Measurements from ENCODE around the gene DDHD1. TPM values are rescaled to one million over a fixed set of nuclear protein-coding genes. Genes with fewer than 3 reads are reported as not detected.
"Not testable (repeated sequence)": the region's sequence is repeated elsewhere in the genome, so short reads cannot be mapped to it uniquely, and the experiment has no call there.

The DDHD1 gene
- polyA plus RNA-seq (ENCODE audit: insufficient read length in 4 of 4): 10 to 100 TPM; 10.5 to 13.0 (median 11.7) TPM

DNA sequence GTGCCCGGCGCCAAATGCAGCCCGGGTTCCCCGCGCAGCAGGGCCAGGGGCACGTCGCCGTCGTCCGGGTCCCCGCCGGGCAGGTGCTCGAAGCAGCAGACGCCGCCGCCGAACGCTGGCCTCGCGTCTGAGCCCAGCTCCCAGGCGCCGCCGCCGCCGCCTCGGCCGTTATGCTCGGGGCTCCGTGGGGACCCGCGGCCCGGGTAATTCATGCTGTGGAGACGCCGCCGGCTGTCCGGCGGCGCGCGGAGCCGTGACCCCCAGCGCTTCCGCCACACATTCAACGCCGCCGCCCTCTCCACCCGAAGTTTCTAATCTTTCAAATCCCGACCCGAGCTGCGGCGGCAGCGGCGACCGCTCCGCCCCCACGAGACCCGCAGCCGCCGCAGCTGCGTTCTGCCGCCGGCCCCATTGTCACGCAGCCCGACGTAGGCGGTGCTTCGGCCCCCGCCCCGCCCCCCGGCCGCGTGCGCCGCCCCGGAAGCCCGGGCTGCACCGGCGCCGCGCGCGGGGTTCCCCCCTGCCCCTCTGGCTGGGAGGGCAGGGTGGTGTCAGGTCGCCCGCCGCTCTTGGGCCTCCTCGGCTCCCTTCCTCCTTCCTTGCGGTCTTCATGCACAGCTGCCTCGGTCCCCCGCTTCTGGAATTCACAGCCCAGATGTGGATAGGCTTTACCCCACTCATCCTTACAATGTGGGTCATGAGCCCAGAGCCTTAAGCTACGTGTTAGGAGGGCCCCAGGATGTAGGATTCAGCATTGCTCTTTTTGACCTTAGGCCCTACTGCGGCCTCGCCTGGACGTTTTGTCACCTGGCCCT lies at the start of gene DDHD1:
Gene DDHD1 (minus strand): TSS at position 437 of the 815 bp plus-strand sequence. CDS start 225 bp downstream, at position 212.
- DNase-seq (ENCODE audit: low read depth in 4 of 4, low spot score in 3 of 4): peak; percentile 36 to 64 (median 52)

DNA sequence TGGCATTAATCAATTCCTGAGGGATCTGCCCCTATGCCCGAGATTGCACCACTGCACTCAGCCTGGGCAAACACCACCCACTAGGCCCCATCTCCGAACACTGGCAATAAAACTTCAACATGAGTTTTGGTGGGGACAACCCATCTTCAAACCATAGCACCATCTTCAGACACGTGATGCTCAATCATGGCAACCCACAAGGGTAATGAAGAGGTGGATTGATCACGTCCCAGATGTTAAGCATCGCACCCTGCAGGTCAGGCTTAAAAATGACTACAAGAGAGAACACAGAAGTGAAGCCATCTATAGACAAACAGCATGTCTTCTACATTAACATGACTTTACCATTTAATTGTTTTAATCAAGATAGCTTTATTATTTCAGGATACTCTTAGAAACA lies 42.8 kb upstream of the DDHD1 start:
- DNase-seq (ENCODE audit: low read depth in 4 of 4, low spot score in 3 of 4): no peak

DNA sequence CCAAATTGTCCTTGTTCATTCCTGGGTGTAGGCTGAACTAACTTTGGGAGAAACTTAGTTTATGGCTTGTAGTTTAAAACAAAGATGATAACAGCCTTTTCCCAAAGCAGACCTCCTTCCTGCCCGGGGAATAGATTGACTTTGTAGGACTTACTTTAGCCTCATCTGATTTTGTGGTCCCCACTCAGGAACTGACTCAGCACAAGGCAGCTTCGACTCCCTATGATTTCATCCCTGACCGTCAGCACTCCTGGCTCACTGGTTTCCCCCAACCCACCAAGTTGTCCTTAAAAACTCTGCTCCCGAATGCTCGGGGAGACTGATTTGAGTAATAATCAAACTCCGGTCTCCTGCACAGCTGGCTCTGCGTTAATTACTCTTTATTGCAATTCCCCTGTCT lies 40.1 kb upstream of the DDHD1 start:
- no peak for DNase-seq (ENCODE audit: low read depth in 4 of 4, low spot score in 3 of 4)

DNA sequence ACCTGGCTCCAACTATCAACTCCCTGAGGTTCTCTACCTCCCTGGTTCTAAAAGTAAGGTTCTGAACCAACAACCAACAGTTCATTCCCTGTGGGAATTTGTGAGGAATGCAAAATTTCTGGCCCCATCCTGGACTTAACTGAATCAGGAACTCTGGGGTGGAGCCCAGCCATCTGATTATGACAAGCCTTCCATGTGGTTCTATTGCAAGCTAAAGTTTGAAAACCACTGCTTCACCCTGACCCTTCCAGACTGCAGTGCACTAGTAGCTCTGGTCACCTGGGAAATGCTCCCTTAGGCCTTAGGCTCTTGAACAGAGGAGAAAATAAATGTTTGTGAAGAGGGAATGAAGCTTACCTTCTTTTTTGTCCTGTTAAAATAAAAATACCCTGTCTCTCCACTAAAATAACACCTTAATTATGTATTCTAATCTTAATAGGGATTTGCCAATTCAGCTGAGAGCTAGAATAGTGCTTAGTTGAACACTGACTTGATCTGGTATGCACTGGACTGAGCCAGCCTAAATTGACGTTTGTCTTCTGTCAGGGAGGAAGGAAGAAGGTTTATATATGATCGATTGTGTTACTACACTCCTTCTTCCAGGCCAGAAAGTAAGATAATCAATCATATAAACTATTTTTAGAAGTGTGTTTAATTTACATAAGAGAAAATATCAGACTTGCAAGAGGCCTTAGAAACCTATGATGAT lies 39.1 kb upstream of the DDHD1 start:
- DNase-seq (ENCODE audit: low read depth in 4 of 4, low spot score in 3 of 4): no peak

DNA sequence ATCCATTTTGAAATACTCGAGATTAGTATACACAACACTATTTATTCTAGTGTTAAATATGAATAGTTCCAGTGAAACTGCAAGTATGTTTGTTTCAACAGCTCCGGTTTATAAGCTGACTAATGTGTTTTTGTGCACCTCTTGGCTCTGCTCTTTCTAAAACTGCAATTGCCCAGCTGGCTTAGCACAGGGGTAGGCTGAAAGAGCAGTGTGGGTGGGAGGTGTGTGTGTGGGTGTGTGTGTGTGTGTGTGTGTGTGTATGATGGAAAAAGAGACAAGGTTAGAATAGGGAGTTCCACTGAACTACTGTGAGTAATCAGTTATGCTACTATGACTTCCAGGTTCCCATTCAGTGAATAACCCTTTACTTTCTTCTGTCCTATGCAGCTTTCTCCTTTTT lies 37.8 kb upstream of the DDHD1 start:
- no peak for DNase-seq (ENCODE audit: low read depth in 4 of 4, low spot score in 3 of 4)

DNA sequence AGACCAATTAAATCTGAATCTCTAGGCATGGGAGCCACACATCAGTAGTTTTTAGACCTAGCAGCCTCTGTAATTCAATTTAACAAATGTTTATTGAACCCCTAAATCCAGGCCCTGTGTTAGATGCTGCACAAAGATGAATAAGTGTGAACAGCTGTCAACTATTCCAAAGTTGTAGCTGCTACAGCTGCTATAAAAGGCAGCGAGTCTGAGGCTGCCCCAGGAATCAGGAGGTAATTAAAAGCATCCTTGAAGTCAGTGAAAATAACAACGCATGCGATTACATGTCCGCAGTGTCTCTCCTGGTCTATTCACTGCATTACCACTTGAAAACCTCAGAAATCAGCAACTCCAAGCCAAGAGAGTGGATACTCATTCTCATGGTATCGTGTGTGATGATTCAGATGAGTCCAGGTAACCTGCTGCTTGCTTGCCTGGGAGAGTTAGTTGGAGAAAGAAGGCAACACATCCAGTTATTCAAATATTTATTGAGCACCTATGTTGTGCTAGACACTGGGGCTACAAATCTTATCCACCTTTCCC lies 34.9 kb upstream of the DDHD1 start:
- no peak for DNase-seq (ENCODE audit: low read depth in 4 of 4, low spot score in 3 of 4)

DNA sequence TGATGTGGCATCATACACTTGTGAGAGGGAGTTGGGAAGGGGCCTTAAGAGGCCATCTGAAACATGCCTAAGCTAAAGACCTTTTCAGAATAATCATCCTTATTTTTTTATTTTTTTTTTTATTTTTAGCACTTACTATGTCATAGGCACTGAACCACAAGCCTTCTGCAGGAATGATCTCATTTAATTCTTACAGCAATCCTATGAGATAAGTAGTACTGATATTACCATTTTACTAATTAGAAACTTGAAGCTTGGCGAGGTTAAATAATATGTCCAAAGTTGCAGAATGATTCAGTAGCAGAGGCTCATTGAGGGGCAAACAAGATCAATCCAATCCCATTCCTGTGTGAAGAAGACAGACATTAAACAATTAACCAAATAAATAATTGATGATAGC lies 33.4 kb upstream of the DDHD1 start:
- DNase-seq (ENCODE audit: low read depth in 4 of 4, low spot score in 3 of 4): no peak

DNA sequence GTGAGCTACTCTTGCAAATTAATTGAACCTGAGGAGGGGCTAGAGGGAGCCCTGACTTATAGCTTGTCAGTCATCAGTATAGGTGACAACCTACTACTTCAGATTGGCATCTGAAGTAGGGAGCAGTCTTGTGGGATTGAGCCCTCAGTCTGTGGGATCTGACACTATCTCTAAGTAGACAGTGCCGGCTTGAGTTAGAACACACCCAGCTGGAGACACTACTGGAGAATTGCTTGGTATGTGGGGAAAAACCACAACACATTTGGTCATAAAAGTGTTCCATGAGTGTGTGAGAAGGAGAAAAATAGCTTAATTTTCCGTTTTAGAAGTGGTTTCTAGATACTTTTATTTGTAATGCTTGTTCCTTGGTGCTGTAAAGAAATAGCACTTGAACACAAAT lies 30.5 kb upstream of the DDHD1 start:
- no peak for DNase-seq (ENCODE audit: low read depth in 4 of 4, low spot score in 3 of 4)

DNA sequence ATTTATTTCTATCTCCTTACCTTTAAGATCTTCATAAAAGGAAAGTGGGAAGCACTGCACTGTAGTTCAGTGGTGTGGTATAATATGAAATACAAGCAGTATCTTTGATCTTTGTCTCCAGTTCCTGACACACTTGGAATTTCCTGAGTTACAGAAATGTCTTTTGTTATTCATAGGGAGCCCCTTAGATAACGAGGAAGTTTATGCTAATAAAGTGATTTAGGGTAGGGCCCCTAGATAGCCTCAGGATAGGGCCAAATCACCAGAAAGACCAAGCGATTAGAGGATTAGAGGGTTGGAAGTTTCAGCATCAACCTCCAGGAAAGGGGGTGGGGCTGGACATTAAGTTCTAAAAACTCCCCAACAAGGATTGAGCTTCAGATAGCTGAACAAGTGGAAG lies 29.9 kb upstream of the DDHD1 start:
- no peak for DNase-seq (ENCODE audit: low read depth in 4 of 4, low spot score in 3 of 4)

DNA sequence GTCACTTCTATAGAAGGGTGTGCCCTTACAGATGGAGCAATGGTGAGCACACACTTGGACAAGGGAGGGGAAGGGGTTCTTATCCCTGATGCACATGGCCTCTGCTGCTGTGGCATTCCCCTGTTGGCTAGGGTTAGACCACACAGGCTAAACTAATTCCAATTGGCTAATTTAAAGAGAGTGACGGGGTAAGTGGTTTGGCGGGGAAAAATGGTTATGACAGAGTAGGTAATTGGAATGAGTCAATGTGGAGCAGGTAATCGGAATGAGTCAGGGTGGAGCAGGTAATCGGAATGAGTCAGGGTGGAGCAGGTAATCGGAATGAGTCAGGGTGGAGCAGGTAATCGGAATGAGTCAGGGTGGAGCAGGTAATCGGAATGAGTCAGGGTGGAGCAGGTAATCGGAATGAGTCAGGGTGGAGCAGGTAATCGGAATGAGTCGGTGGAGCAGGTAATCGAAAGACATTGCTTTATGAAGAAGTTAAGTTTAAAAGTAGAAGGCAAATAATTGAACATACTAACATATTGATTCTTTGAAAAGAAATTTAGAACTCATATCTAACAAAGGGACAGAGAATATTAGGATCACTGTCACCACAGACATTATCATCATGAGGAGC lies 28.4 kb upstream of the DDHD1 start:
- not testable (repeated sequence) for DNase-seq (ENCODE audit: low read depth in 4 of 4, low spot score in 3 of 4)

DNA sequence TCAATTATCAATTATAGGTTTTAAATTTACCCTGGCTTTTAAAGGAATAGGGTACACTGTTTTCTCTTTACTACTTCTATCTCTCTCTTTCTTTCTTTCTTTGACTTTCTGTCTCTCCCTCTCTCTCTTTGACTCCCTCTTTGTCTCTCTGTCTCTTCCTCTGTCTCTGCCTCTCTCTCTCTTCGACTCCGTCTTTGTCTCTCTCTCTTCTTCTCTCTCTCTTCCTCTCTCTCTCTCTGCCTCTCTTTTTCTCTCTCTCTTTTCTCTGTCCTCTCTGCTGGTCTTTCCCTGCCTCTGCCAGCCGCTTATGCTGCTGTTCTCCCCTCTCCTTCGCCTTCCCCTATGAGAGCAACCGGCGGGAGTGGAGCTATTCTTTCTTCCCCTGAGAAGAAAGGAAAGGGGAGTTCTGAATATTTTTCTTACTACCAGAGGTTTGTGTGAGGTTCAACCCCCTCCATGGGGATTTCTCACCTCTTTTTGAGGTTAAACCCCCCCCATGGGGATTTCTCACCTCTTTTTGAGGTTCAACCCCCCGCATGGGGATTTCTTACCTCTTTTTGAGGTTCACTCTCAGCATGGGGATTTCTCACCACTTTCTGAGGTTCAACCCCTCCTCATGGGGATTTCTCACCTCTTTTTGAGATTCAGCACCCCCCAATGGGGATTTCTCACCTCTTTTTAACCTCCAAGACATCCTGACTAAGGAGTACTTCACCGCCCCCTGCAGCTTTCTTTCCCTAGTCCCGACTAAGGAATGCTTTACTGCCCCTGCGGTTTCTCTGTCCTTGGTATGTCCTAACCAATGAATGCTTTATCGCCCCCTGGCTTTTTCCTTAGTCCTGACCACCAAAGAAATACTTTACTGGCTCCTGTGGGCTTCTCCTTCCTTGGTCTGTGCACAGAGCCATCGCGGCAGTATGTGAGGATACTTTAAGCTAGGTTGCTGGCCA lies 27.4 kb upstream of the DDHD1 start:
- DNase-seq (ENCODE audit: low read depth in 4 of 4, low spot score in 3 of 4): no peak

DNA sequence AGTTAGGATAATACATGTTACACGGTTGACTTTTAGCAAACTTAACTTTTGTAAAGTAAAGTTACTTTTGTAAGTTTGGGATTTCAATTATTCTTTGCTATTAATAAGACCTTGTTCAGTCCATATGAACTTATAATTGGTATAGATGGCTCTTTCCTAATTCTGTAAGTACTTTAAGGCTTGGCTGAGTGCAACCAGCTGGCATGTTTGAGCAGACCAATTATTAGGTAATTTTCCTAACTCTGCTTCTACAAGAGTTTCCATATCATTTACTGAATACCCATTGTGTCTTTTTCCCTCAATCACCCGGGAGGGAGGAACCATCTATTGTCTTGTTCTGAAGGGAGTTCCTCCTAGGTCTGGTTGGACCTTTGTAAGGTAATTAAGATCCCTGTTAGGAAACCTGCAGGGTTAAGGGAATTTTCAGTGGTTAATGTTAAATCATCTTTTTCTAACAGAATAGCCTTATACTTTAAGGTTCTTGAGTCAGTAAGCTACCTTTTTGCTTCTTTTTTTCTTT lies 26.4 kb upstream of the DDHD1 start:
- DNase-seq (ENCODE audit: low read depth in 4 of 4, low spot score in 3 of 4): not testable (repeated sequence)

DNA sequence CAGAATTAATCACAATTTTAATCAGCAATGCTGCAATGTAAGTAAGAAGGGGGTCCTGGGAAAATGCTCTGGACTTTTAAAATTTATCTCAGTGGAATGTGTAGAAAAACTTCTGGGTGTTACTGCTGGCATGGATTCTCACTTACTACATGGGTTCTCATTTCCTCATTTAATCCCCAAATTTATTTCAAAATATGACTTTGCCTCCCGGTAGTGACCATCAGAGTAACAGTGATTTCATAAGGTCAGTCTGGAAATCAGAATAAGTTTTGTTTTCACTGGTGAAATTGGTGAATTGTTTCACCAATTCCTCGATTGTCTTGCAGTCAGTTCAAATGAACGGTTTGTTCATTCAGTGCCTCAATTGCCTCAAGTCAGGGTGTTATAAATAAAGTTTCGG lies 22.3 kb upstream of the DDHD1 start:
- DNase-seq (ENCODE audit: low read depth in 4 of 4, low spot score in 3 of 4): no peak

DNA sequence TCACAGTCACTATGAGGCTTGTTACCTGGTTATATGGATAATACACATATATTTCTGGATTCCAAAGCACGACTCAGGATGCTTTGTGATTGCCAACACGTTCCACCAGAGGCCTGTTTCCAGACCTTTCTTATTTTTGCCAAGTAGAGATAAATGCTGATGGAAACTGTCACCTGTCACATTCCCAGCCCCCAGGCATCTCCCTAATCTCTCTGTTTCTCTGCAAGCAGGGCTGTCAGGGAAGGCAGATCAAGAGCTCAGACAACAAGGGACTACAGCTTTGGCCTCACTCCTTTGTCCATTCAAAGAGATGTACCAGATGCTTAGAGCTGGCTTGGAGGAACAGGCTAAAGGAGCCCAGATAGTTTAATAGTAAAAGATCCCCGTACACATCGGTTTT lies 21.8 kb upstream of the DDHD1 start:
- no peak for DNase-seq (ENCODE audit: low read depth in 4 of 4, low spot score in 3 of 4)

DNA sequence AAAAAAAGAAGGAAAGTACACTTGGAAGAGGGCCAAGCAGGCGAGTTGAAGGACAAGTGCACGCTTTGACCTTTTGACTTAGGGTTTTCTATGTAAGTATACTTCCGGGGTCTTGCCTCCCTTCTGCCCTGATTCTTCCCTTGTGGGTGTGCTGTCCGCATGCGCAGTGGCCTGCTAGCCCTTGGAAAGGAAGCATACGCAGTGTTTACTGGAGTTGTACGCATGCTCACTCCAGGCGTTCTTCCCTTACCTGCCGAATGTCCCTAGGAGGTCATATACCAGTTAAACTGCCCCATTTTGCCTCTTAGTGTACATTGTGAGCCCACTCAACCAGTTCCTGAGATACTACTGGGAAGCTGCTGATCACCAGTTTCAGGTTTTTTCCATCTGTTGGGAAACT lies 15.7 kb upstream of the DDHD1 start:
- DNase-seq (ENCODE audit: low read depth in 4 of 4, low spot score in 3 of 4): no peak

DNA sequence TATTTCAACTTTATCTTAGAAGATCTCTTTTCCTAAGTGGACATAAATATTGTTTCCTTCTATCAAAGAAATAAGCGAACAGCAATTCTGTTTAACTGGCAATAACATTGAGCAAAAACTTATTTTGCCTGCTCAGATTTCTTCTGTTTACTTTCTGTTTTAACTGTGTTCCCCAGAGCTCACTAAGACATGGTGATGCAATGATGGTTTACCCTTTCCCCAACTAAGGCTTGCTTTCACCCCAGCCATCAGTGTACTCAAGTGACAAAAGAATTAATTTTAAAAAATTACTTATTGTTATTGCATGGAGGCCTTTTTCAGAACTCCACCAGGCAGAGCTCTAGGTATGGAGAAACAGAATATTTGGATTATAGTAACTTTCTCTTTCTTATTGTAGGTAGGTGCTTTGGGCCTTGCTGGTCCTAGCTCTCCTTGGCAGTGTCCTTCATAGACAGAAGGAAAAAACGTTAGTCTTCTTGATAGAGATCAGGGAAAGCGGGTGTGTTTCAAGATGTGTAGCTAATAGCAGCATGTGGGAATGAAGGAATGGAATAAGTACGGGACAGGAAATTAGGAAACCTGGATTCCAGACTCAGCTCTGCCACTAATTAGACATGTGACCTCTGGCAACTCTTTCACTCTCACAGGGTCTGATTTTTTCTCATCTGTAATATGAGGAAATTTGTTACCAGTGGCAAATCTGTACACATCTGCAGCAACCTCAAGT lies 14.6 kb upstream of the DDHD1 start:
- DNase-seq (ENCODE audit: low read depth in 4 of 4, low spot score in 3 of 4): no peak

DNA sequence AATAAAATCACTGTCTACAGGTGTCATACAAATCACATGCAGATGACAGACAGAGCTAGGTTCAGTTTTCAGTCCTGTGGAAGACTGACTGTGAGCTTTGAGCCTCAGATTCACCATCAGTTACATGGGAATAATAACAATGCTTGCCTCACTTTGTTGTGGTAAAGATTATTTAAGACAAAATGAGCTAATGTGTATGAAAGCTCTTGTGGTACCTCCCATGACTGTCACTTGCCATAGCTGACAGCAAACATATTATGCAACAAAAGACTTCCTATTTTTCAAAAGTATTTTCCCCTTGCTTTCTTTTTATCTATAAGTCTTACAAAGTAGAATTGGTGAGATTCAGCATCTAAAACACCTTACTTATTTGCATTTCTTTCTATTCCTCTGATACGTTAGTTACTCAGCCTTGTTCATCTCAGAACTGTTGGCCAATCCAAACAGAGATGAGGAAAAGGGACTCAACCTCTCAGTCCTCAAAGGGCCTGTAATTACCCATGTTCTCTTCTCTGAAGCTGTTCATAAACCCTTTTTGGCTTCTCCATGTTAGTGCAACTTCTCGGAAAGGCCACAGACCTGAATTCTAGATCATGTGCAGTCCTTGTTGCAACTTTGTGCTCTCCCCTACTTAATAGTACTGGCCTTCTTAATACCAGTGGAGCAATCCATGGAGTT lies 8.8 kb upstream of the DDHD1 start:
- no peak for DNase-seq (ENCODE audit: low read depth in 4 of 4, low spot score in 3 of 4)

DNA sequence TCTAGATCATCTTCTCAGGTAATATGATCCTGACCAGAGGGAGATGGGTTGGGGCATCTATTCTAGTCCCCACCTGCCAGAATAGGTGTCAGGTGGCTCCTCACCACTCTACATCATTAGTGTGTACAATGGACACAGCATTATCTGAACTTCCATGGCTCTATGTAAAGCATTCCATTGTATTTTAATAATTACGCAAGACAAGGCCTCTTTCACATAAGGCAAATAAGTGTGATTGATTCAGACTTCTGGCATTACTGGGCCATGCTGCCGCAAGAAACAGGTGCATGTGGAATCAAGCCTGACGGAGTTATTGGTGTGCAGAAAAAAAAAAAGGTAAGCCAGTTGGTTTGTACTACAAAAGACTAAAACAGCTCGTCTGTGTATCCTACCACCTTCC lies 3.1 kb upstream of the DDHD1 start:
- no peak for DNase-seq (ENCODE audit: low read depth in 4 of 4, low spot score in 3 of 4)

DNA sequence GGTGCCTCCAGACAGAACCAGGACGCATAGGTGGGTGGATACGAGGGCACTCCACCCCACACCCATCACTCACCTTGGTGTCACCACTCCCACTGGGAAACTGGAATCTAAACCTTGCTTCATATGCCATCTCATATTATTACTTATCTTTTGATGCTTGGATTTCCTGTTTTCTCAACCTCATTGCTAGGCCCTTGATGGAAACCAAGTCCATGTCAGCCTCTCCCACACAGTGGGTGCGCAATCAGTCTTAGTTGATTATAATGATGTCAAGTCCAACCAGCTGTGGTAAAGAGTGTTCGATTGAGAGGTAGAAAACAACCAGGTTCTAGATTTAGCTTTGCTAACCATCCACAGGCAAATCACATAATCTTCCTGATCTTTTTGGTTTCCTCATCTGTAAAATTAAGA lies 584 bp upstream of the DDHD1 start:
- DNase-seq (ENCODE audit: low read depth in 4 of 4, low spot score in 3 of 4): peak in 1 of 4 donors; percentile 1

Data from left renal pelvis (tissue), 4 donors.